ENCODE measurements around the gene WIPF3.

The WIPF3 gene

GRCh38 chr7:29806208-29806994 is at the start of gene WIPF3:
Gene WIPF3, plus strand, starts transcription at chr7:29806508. Its CDS starts 28,217 bp downstream, at chr7:29834725.
- DNase-seq (ENCODE audit: low spot score) = no peak
- TF ChIP-seq, protein P1, sequence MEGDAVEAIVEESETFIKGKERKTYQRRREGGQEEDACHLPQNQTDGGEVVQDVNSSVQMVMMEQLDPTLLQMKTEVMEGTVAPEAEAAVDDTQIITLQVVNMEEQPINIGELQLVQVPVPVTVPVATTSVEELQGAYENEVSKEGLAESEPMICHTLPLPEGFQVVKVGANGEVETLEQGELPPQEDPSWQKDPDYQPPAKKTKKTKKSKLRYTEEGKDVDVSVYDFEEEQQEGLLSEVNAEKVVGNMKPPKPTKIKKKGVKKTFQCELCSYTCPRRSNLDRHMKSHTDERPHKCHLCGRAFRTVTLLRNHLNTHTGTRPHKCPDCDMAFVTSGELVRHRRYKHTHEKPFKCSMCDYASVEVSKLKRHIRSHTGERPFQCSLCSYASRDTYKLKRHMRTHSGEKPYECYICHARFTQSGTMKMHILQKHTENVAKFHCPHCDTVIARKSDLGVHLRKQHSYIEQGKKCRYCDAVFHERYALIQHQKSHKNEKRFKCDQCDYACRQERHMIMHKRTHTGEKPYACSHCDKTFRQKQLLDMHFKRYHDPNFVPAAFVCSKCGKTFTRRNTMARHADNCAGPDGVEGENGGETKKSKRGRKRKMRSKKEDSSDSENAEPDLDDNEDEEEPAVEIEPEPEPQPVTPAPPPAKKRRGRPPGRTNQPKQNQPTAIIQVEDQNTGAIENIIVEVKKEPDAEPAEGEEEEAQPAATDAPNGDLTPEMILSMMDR (IDR thresholded peaks at IDR 0.05) = no peak
- peak within 1 kb of the TSS; percentile 76 for H3K4me3 ChIP-seq
- peak within 1 kb of the TSS; percentile 54 to 76 for H3K27ac ChIP-seq

DNA sequence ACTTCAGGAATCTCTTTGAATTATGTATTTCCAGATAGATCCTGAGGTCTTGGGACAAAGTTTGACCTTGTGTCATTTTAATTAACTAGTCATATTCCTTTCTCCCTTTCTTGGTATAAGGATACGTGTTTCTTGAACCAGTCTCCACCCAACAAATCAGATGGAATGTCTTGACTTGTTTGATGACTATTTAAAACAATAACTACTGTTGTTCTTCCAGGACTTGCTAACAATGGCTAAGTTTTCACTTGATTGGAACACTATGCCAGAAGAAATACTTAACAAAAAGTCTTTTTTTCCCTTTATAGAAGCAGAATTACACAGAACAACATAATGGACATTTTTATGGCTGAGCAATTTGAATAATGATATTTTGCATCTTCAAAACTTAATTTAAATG is 43.0 kb upstream of the WIPF3 start:
- H3K4me3 ChIP-seq = no peak overlapping the region
- TF ChIP-seq, protein P1 (IDR thresholded peaks at IDR 0.05) = no peak
- H3K27ac ChIP-seq = no peak overlapping the region
- DNase-seq (ENCODE audit: low spot score) = no peak

GRCh38 chr7:29764227-29764626 is 42.1 kb upstream of the WIPF3 start:
- no peak for DNase-seq (ENCODE audit: low spot score)
- no peak overlapping the region for H3K27ac ChIP-seq
- H3K4me3 ChIP-seq = no peak overlapping the region
- TF ChIP-seq, protein P1 (IDR thresholded peaks at IDR 0.05) = no peak

- no peak overlapping the region for H3K27ac ChIP-seq
- H3K4me3 ChIP-seq = no peak overlapping the region
- no peak for DNase-seq (ENCODE audit: low spot score)
- TF ChIP-seq, protein P1 (IDR thresholded peaks at IDR 0.05) = no peak
Observed at GRCh38 chr7:29765490-29765889, 40.8 kb upstream of the WIPF3 start.

- no peak for DNase-seq (ENCODE audit: low spot score)
- TF ChIP-seq, protein P1 (IDR thresholded peaks at IDR 0.05) = no peak
- H3K4me3 ChIP-seq = no peak overlapping the region
- H3K27ac ChIP-seq = no peak overlapping the region
Observed at GRCh38 chr7:29770371-29770770, 35.9 kb upstream of the WIPF3 start.

- Histone ChIP-seq H3K27ac (no peak overlapping the region), H3K4me3 (no peak overlapping the region)
- TF ChIP-seq, protein P1 (IDR thresholded peaks at IDR 0.05) = no peak
- no peak for DNase-seq (ENCODE audit: low spot score)
Observed at GRCh38 chr7:29771081-29771816, 35.1 kb upstream of the WIPF3 start.
